ENCODE data around the gene IPO7. TPM values are rescaled to one million over a fixed set of nuclear protein-coding genes. Genes with fewer than 3 reads are reported as not detected.

The IPO7 gene
- polyA plus RNA-seq, 1 donor (not counting 4 experiments of a cell fraction or from before 2014, with no cell fraction given), result 115 TPM

DNA sequence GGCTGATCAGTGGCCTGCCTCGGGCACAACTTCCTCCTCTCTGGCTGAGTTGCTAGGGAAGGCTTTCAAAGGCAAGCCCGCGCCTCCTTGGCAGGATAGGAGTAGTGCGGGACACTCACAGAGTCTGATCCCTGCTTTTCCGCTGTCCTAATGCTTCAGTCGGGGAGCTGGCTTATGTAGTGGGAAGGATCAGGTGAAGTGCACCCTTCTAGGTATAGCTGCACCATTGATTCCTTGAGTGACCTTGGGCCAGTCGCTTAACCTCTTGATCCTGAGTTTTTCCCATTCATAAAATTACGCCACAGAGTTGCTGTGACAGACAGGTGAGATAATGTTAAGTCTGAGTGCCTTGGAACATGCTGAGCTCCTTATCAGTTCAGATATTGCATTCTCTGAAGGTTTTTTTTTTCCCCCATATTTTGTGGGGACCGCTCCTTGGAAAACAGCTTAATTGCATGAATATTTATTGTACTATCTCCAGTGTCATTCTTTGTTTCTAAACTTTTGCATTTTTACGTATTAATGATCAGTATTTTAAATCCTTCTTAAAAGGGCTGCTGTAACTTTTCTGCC lies 961 bp downstream of the IPO7 start:
- peak overlapping the region; percentile 95 for H3K9ac ChIP-seq (ENCODE audit: control insufficient read depth, extremely low read depth, insufficient read depth, low read length)
- H3K36me3 ChIP-seq (ENCODE audit: control insufficient read depth in 2 of 2, extremely low read depth in 1 of 2, insufficient read depth in 2 of 2, low read length in 2 of 2), result peaks cover 0 to 3% of the 10 kb centered on the region in 2 experiments
- peaks cover 12% of the 10 kb centered on the region for H3K4me1 ChIP-seq (ENCODE audit: control insufficient read depth, extremely low read depth, insufficient read depth, low read length)
- H3K79me2 ChIP-seq (ENCODE audit: control insufficient read depth, insufficient read depth, low read length), result peaks cover 59% of the 10 kb centered on the region
- dilution Hi-C loops (cut with MboI; ENCODE audit: extremely low pct_ligation_motif_present, low sequenced_read_pairs), result no loop called here
- peaks cover 14% of the 10 kb centered on the region for H4K20me1 ChIP-seq (ENCODE audit: control insufficient read depth, extremely low read depth, insufficient read depth, low read length)
- H3K27ac ChIP-seq (ENCODE audit: control insufficient read depth, insufficient read depth, low read length), result peak overlapping the region; percentile 93
- FAIRE-seq, result no peak
- H3K4me2 ChIP-seq (ENCODE audit: control insufficient read depth, extremely low read depth, insufficient read depth, low read depth, low read length), result peak overlapping the region; percentile 87
- H3K9me1 ChIP-seq (ENCODE audit: control insufficient read depth, extremely low read depth, insufficient read depth, low read length), result no peaks in the 10 kb centered on the region
- H3K9me3 ChIP-seq (ENCODE audit: control insufficient read depth, low read depth, low read length), result no peaks in the 10 kb centered on the region
- DNase-seq (ENCODE audit: low read depth, low spot score), result no peak
- H2AFZ ChIP-seq (ENCODE audit: control insufficient read depth, low read length), result no peak overlapping the region
- H3K27me3 ChIP-seq (ENCODE audit: control insufficient read depth, extremely low read depth, insufficient read depth, low read length), result no peaks in the 10 kb centered on the region
- TF ChIP-seq, protein P1, sequence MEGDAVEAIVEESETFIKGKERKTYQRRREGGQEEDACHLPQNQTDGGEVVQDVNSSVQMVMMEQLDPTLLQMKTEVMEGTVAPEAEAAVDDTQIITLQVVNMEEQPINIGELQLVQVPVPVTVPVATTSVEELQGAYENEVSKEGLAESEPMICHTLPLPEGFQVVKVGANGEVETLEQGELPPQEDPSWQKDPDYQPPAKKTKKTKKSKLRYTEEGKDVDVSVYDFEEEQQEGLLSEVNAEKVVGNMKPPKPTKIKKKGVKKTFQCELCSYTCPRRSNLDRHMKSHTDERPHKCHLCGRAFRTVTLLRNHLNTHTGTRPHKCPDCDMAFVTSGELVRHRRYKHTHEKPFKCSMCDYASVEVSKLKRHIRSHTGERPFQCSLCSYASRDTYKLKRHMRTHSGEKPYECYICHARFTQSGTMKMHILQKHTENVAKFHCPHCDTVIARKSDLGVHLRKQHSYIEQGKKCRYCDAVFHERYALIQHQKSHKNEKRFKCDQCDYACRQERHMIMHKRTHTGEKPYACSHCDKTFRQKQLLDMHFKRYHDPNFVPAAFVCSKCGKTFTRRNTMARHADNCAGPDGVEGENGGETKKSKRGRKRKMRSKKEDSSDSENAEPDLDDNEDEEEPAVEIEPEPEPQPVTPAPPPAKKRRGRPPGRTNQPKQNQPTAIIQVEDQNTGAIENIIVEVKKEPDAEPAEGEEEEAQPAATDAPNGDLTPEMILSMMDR (optimal IDR thresholded peaks at IDR 0.05 in 1 of 3, IDR thresholded peaks at IDR 0.05 in 1 of 3, conservative IDR thresholded peaks at IDR 0.05 in 1 of 3; ENCODE audit: extremely low read depth in 1 of 3, insufficient read depth in 2 of 3, low read length in 3 of 3), result no peak
- no peak for TF ChIP-seq EZH2 (IDR thresholded peaks at IDR 0.05; ENCODE audit: low read length)
- peak overlapping the region; percentile 87 to 99 (median 88) for H3K4me3 ChIP-seq (ENCODE audit: control insufficient read depth in 2 of 3, extremely low read depth in 1 of 3, insufficient read depth in 2 of 3, low read depth in 1 of 3, low read length in 3 of 3)

DNA sequence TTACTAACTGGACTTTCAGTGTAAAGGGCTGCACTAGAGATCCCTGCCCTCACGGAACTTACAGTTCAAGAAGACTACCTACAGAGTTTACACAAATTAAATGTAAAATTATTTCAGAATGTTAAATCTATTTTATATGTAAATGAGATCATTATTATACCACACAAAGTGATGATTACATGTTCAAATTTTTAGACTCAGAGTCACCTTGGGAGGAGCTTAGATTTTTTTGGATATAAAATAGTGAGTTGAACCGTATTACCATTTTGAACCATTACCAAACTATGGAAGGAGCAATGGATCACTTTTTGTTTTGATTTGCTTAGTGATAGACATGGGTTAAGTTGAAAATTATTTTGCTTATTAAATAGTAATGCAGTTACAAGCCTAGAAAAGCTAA lies 1.6 kb downstream of the IPO7 start:
- peaks cover 8% of the 10 kb centered on the region for H3K4me1 ChIP-seq (ENCODE audit: control insufficient read depth, extremely low read depth, insufficient read depth, low read length)
- peak overlapping the region; percentile 93 for H3K27ac ChIP-seq (ENCODE audit: control insufficient read depth, insufficient read depth, low read length)
- FAIRE-seq, result no peak
- peak overlapping the region; percentile 95 for H3K9ac ChIP-seq (ENCODE audit: control insufficient read depth, extremely low read depth, insufficient read depth, low read length)
- no peak for DNase-seq (ENCODE audit: low read depth, low spot score)
- peaks cover 14% of the 10 kb centered on the region for H4K20me1 ChIP-seq (ENCODE audit: control insufficient read depth, extremely low read depth, insufficient read depth, low read length)
- peak overlapping the region; percentile 87 to 99 (median 88) for H3K4me3 ChIP-seq (ENCODE audit: control insufficient read depth in 2 of 3, extremely low read depth in 1 of 3, insufficient read depth in 2 of 3, low read depth in 1 of 3, low read length in 3 of 3)
- dilution Hi-C loops (cut with MboI; ENCODE audit: extremely low pct_ligation_motif_present, low sequenced_read_pairs), result no loop called here
- H2AFZ ChIP-seq (ENCODE audit: control insufficient read depth, low read length), result no peak overlapping the region
- H3K9me3 ChIP-seq (ENCODE audit: control insufficient read depth, low read depth, low read length), result no peaks in the 10 kb centered on the region
- peak overlapping the region; percentile 87 for H3K4me2 ChIP-seq (ENCODE audit: control insufficient read depth, extremely low read depth, insufficient read depth, low read depth, low read length)
- peaks cover 66% of the 10 kb centered on the region for H3K79me2 ChIP-seq (ENCODE audit: control insufficient read depth, insufficient read depth, low read length)
- H3K9me1 ChIP-seq (ENCODE audit: control insufficient read depth, extremely low read depth, insufficient read depth, low read length), result no peaks in the 10 kb centered on the region
- TF ChIP-seq, protein P1 (optimal IDR thresholded peaks at IDR 0.05 in 1 of 3, IDR thresholded peaks at IDR 0.05 in 1 of 3, conservative IDR thresholded peaks at IDR 0.05 in 1 of 3; ENCODE audit: extremely low read depth in 1 of 3, insufficient read depth in 2 of 3, low read length in 3 of 3), result no peak
- no peak for TF ChIP-seq EZH2 (IDR thresholded peaks at IDR 0.05; ENCODE audit: low read length)
- no peaks in the 10 kb centered on the region for H3K27me3 ChIP-seq (ENCODE audit: control insufficient read depth, extremely low read depth, insufficient read depth, low read length)
- peaks cover 0 to 3% of the 10 kb centered on the region in 2 experiments for H3K36me3 ChIP-seq (ENCODE audit: control insufficient read depth in 2 of 2, extremely low read depth in 1 of 2, insufficient read depth in 2 of 2, low read length in 2 of 2)

Data from keratinocyte (primary cell).